ENCODE results near the gene IL34. TPM values are rescaled to one million over a fixed set of nuclear protein-coding genes. Genes with fewer than 3 reads are reported as not detected.

Gene IL34
- total and polyA plus RNA-seq, 2 donors from 2014 or later, result 5.9 to 7.4 TPM

DNA sequence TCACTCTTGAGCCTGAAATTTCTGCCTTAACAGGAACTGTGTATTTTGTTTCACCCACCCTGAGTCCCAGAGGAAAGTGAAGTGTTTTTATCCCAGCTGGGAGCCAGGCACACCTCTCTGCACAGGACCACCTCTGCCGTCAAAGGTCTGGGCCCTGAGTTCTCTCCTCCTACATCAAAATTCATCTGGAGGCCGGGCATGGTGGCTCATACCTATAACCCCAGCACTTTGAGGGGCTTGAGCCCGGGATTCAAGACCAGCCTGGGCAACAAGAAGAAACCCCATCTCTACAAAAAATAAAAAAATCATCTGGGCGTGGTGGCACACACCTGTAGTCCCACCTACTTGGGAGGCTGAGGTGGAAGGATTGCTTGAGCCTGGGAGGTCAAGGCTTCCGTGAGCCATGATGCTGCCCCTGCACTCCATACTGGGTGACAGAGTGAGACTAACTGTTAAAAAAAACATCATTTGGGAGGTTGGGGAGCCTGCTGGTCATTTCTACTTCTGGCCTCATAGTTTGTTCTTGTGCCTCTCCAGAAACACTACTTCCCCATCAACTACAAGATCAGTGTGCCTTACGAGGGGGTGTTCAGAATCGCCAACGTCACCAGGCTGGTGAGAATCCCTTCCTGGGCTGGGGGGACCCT is 9.8 kb downstream of the IL34 start:
- no peak for TF ChIP-seq CTCF (IDR thresholded peaks at IDR 0.05; ENCODE audit: borderline replicate concordance, extremely low read depth, insufficient read depth)
- no peaks in the 10 kb centered on the region for H3K36me3 ChIP-seq (ENCODE audit: control insufficient read depth in 2 of 3, insufficient read depth in 3 of 3, low read length in 3 of 3)
- no peak for FAIRE-seq
- H3K27me3 ChIP-seq (ENCODE audit: control insufficient read depth, insufficient read depth, low read length), result no peaks in the 10 kb centered on the region
- no peak overlapping the region for H3K27ac ChIP-seq (ENCODE audit: low read depth in 2 of 2, low read length in 2 of 2)
- H3K9ac ChIP-seq (ENCODE audit: low read length in 3 of 3), result no peak overlapping the region
- no peak overlapping the region for H3K4me3 ChIP-seq (ENCODE audit: low read length in 3 of 3)
- peaks cover 0 to 6% (median 0%) of the 10 kb centered on the region in 3 donors for H3K4me1 ChIP-seq (ENCODE audit: control insufficient read depth in 2 of 3, insufficient read depth in 2 of 3, low read depth in 1 of 3, low read length in 3 of 3)
- intact Hi-C loops (cut with DNase I), result loop anchor here (10.0 kb wide), 1 partner anchor 121 kb away; no protein-coding TSS in a partner anchor
- DNase-seq, result no peak
- no peaks in the 10 kb centered on the region for H3K9me3 ChIP-seq (ENCODE audit: control insufficient read depth in 2 of 3, insufficient read depth in 1 of 3, low read length in 3 of 3)

- Histone ChIP-seq H3K4me1 (ENCODE audit: control insufficient read depth in 2 of 3, insufficient read depth in 2 of 3, low read depth in 1 of 3, low read length in 3 of 3) (peaks cover 0 to 6% (median 0%) of the 10 kb centered on the region in 3 donors), H3K27me3 (ENCODE audit: control insufficient read depth, insufficient read depth, low read length) (no peaks in the 10 kb centered on the region), H3K36me3 (ENCODE audit: control insufficient read depth in 2 of 3, insufficient read depth in 3 of 3, low read length in 3 of 3) (no peaks in the 10 kb centered on the region), H3K9me3 (ENCODE audit: control insufficient read depth in 2 of 3, insufficient read depth in 1 of 3, low read length in 3 of 3) (no peaks in the 10 kb centered on the region), H3K27ac (ENCODE audit: low read depth in 2 of 2, low read length in 2 of 2) (no peak overlapping the region), H3K4me3 (ENCODE audit: low read length in 3 of 3) (no peak overlapping the region), H3K9ac (ENCODE audit: low read length in 3 of 3) (no peak overlapping the region)
- no peak for TF ChIP-seq CTCF (IDR thresholded peaks at IDR 0.05; ENCODE audit: borderline replicate concordance, extremely low read depth, insufficient read depth)
- no peak for DNase-seq
- FAIRE-seq, result no peak
- intact Hi-C loops (cut with DNase I), result loop anchor here (10.0 kb wide), 1 partner anchor 122 kb away; no protein-coding TSS in a partner anchor
Observed at GRCh38 chr16:70656712-70657263, 10.4 kb downstream of the IL34 start.

DNA sequence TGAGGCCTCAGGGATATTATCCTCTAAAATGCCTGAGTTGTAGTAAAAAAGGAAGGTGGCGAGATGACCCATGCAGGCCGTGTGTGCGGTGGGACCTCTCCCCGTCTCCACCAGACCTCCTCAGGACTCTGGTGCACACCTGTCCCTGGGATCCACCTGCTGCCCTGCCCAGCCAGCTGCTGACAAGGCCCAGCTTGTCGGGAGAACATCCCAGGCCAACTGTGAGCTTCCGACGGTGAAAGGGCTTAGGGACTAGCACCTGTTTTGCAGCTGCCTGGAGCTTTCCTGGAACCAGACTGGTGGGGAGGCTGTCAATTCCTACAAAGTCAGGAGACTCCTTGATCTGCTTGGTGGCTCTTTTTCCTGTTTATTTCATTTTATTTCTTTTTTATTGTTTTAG is 11.6 kb downstream of the IL34 start:
- intact Hi-C loops (cut with DNase I), result loop anchor here (10.0 kb wide), 1 partner anchor 123 kb away; no protein-coding TSS in a partner anchor
- Histone ChIP-seq H3K9ac (ENCODE audit: low read length in 3 of 3) (no peak overlapping the region), H3K9me3 (ENCODE audit: control insufficient read depth in 2 of 3, insufficient read depth in 1 of 3, low read length in 3 of 3) (no peaks in the 10 kb centered on the region), H3K27ac (ENCODE audit: low read depth in 2 of 2, low read length in 2 of 2) (no peak overlapping the region), H3K4me1 (ENCODE audit: control insufficient read depth in 2 of 3, insufficient read depth in 2 of 3, low read depth in 1 of 3, low read length in 3 of 3) (peaks cover 0 to 6% (median 0%) of the 10 kb centered on the region in 3 donors), H3K27me3 (ENCODE audit: control insufficient read depth, insufficient read depth, low read length) (no peaks in the 10 kb centered on the region), H3K4me3 (ENCODE audit: low read length in 3 of 3) (no peak overlapping the region), H3K36me3 (ENCODE audit: control insufficient read depth in 2 of 3, insufficient read depth in 3 of 3, low read length in 3 of 3) (no peaks in the 10 kb centered on the region)
- TF ChIP-seq CTCF (IDR thresholded peaks at IDR 0.05; ENCODE audit: borderline replicate concordance, extremely low read depth, insufficient read depth), result no peak
- FAIRE-seq (no peak), DNase-seq (no peak)

Data from kidney (tissue), 14 donors.